Stimulated activated CD8-positive, alpha-beta memory T cell treated with anti-CD3 and anti-CD28 coated beads, Interleukin-7, amount 100 ng/mL, for 24 hours (primary cell): ENCODE measurements around the gene HDAC11.
"Not testable (repeated sequence)": the region's sequence is repeated elsewhere in the genome, so short reads cannot be mapped to it uniquely, and the experiment has no call there.

ENCODE experiments used
- DNase-seq: peaks from one replicate; pipeline ENCODE4 v3.0.0-alpha.2; 2020; ENCODE audit warnings: low read depth

Gene HDAC11, protein sequence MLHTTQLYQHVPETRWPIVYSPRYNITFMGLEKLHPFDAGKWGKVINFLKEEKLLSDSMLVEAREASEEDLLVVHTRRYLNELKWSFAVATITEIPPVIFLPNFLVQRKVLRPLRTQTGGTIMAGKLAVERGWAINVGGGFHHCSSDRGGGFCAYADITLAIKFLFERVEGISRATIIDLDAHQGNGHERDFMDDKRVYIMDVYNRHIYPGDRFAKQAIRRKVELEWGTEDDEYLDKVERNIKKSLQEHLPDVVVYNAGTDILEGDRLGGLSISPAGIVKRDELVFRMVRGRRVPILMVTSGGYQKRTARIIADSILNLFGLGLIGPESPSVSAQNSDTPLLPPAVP

DNA sequence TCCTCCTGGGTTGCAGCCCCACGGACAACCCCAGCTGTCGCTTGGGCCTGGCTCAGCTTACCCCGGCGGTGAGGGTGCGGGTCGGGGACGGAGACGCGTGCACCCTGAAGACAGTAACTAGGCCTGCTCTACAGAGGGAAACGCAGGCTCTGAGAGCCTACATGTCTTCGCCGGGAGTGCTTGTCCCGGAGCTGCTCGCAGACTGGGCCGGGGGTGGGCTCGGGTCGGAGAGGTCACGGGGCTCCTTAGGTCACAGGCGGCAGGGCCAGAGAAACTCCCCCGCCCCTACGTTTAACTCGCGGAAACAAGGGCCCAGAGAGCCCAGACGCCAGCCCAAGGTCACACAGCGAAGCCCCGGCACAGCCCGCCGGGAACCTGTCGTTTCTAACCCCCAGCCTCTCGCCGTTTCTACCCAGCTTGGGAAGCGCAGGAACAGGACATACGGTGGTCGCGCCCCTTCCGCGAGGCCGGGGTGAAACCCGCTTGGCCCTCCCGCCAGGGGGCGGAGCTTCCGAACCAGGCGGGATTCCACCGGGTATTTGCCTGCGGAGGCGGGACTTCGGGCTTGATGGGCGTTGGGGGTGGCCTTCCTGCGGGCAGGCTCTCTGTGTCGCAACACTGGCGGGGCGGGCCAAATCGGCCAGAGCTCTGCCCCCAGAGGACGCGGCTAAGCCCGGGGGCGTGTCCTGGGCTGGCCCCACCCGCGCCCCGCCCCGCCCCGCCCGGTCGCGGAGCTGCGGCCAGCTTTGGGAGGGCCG, at the start of gene HDAC11:
TSS of gene HDAC11 (plus strand) at position 725 of the 758 bp plus-strand sequence. CDS start 42 bp downstream, outside the sequence.
- DNase-seq: peak; percentile 95

DNA sequence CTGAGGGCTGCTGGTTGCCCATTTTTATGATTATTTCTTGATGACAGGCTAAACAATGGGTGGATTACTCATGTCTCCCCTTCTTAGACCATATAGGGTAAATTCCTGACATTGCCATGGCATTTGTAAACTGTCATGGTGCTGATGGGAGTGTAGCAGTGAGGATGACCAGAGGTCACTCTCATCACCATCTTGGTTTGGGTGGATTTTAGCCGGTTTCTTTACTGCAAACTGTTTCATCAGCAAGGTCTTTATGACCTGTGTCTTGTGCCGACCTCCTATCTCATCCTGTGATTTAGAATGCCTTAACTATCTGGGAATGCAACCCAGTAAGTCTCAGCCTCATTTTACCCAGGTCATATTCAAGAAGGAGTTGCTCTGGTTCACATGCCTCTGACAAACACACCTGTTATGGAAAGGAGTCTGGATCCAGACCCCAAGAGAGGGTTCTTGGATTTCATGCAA, 49.7 kb upstream of the HDAC11 start:
- not testable (repeated sequence) for DNase-seq

DNA sequence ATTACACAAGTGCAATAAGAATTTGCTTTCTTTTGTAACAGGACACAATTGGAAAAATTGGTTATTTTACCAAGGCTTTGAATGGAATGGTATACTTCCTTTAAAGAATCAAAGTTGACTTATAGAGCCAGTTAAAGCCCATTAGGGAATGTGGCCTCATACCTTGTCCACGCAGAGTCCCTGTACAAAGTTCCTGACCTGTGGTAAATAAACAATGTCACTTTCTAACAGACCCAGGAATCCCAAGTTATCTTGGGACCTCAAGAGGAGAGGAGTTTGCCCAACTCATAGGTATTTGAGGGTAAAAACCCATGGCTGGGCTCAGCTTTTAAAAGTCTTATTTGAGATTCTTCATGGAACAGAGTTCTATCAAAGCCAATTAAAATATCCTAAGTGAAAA, 48.0 kb upstream of the HDAC11 start:
- no peak for DNase-seq

DNA sequence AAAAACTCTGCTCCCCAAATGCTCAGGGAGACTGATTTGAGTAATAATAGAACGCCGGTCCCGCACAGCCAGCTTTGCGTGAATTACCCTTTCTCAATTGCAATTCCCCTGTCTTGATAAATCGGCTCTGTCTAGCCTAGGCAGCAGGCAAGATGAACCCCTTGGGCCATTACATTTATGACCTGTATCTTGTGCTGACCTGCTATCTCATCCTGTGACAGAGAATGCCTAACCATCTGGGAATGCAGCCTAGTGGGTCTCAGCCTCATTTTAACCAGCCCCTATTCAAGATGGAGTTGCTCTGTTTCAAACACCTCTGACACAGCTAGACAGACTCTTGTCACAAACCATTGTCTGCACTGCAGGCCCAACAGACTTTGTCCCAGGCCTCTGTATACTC, 46.2 kb upstream of the HDAC11 start:
- no peak for DNase-seq

DNA sequence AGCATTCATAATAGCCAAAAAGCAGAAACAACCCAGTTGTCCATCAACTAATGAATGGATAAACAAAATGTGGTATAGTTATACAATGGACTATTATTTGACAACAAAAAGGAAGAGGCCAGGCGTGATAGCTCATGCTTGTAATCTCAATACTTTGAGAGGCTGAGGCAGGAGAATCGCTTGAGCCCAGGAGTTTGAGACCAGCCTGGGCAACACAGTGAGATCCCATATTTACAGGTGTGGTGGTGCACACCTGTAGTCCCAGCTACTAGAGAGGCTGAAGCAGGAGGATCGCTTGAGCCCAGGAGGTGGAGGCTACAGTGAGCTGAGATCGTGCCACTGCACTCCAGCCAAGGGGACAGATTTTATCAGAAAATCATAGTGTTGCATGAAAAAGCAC, 43.9 kb upstream of the HDAC11 start:
- not testable (repeated sequence) for DNase-seq

DNA sequence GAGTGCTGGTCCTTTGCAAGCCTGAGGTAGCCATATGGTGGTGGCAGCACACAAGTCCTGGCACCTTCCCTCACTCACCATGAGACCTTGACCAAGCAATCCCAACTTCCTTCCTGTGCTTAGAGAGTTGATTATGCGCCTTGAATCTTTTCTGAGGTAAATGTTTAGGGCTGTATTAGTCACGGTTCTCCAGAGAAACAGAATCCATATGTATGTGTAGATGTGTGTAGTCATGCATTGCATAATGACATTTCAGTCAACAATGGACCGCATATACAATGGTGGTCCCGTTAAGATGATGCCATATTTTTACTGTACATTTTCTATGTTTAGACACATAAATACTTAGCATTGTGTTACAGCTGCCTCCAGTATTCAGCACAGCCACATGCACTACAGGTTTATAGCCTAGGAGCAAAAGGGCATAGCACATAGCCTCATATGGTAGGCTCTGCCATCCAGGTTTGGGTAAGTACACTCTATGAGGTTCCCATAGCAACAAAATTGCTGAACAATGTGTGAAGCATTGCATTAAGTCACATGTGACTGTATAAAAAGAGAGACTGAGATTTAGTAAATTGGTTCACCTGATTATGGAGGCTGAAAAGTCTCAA, 39.8 kb upstream of the HDAC11 start:
- no peak for DNase-seq

DNA sequence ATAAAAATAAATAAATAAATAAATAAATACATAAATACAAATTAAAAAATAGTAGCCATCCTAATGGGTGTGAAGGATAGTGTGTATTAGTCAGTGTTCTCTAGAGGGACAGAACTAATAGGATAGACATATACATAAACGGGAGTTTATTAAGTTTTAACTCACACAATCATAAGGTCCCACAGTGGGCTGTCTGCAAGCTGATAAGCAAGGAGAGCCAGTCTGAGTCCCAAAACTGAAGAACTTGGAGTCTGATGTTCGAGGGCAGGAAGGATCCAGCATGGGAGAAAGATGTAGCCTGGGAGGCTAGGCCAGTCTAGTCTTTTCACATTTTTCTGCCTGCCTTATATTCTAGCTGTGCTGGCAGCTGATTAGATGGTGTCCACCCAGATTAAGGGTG, 37.2 kb upstream of the HDAC11 start:
- DNase-seq: not testable (repeated sequence)

DNA sequence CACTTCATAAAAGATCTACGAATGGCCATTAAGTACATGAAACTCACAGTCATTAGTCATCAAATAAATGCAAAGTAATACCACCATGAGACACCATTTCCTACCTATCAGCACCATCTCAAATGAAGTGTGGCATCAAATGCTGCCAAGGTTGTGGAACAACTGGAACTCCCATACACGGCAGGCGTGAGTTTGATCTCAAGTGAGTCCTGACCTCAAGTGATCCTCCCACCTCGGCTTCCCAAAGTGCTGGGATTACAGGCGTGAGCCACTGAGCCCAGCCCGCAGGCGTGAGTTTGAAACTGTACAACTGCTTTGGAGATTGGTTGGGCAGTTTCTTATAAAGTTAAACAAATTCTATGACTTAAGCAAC, 28.8 kb upstream of the HDAC11 start:
- DNase-seq: peak; percentile 6

DNA sequence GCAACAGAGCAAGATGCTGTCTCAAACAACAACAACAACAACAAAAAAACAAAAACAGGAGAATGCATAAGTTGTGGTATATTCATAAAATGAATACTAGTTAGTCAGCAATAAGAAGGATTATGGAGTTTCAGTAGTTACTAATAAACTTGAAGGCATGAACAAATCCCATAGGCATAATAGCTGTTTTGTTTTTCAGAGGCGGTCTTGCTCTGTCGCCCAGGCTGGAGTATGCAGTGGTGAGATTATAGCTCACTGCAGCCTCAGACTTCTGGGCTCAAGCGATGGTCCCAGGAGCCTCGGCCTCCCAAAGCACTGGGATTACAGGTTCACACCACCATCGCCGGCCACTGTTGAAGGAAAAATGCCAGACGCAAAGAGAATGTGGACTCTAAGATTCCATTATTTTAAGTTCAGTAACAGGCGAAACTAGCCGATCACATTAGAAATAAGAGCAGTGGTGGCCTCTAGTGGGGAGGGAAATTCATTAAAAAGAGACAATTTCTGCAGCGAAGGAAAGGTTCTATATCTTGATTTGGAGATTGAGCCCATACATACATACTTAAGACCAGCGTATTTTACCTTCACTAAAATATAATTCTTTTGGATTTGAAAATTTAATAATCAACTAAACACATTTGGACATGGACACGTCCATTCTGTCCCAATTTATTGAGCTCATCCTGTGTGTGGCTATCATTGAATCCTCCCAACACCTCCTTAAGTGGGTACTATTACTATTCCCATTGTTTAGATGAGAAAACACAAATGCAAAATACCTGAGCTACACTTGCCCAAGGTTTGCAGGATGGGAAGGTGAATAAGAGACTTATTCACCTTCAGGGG, 27.4 kb upstream of the HDAC11 start:
- DNase-seq: no peak

DNA sequence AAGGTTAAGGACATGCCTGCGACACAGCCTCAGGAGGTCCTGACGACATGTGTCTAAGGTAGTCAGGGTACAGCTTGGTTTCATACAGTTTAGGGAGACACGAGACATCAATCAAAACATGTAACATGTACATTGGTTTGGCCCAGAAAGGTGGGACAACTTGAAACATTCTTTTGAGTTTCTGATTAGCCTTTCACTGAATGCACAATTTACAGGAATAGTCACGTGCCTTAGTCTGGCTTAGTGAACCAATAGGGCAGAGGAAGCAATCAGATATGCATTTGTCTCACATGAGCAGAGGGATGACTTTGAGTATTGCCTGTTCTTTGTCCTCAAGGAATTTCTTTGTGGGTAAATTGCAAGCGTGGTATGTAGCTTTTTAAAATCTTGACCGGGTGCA, 24.5 kb upstream of the HDAC11 start:
- no peak for DNase-seq

DNA sequence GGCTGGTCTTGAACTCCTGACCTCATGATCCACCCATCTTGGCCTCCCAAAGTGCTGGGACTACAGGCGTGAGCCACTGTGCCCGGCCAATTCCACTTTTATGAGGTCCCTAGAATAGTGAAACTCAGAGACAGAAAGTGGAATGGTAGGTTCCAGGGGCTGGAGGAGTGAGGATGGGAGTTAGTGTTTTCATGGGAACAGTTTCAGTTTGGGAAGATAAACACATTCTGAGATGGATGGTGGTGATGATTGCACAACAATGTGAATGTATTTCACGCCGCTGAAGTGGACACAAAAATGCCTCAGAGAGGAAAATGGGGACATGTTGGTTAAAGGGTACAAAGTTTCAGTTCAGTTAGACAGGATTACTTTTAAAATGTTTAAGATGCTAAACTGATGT, 22.5 kb upstream of the HDAC11 start:
- no peak for DNase-seq

DNA sequence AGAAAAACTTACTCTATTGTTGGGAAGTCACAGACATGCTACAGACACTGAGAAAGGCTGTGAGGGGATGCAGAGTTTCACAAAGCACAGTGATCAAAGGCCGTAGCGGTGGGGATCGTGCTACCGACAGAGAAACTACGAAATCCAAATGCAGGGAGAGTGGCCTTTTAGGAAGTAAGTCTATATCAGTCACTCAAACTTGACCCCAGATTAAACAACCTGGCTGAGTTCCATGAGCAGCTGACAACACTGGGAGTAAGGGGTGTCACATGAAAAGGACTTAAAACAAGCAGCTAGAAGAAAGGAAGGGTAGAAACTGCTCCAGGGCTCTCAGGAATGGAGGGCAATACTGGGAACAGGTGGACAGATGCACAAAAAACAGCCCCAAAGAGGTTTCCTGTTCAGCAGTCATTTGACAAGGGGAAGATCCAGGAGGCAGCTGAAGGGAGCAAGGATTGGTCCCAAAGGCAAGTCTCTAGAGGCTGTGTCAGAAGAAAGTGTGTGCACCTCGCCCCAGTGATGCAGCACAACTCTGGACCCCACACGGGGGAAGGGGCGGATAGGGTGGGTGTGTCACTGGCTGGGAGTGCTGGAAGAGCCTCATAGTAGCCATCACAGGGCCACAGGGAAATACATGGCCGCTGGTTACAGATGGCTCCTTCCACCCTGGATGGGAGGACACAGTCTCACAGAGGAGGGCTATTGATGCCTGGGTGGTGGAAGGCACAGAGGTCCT, 20.3 kb upstream of the HDAC11 start:
- DNase-seq: no peak

DNA sequence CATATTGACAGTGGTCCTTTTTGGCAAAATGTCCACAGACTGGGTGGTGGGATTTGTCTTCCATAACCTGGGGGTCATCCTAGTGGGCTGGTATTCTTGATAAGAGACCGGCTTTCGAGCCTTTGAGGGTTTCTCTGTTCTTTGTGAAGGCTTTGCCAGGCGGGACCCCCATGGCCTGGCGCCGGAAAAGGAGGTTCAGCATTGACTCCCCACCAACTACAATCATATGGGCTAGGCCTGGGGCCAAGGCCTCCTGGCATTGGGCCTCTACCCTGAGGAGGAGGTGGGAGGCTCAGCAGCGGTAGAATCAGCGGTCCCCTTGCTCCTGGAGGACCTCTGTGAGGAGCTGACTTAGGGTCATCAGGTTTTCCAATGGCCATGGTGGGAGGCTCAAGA, 19.8 kb upstream of the HDAC11 start:
- no peak for DNase-seq

DNA sequence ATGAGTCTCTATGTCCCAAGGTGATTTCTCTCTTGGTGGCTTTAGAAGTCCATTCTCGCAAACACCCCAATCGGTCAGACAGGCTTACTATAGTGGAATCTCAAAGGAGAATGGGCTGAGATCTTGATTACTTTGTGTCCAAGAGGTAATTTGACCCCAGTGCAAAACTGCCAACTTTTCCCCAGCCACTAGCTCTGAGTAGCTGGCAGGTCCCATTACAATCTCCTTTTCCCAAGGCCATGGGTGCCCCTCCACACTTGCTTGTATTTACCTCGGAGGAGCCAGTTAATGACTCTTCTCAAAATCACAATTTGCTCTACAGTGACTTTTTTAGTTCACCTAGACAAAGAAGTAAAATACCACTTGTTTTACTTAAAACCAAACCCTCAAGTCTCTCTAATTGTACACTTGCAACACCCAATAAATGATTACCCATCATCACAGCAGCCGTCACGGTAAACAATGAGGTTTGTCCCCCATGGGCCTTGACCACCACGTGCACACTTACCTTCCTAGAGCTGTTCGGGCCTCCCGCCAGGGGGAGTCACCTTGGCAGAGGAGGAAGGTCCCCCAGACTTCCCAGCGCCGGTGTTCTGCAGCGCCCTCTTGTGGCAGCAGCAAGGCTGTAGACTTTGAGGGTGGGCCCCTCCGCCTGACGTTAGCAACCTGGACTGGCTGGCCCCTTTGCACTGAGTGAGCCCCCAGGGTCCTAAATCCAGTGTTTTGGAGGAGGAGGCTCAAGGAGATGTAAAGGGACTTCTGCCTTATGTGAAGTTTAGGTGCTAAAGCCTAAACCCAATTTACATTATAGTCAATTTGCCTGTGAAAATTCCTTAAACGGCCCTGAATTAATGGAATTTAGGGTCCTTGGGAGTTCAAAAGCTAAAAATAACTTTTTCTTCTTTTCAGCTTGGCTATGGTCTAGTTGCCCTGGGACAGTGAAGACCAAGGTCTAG, 18.7 kb upstream of the HDAC11 start:
- peak; percentile 53 for DNase-seq

DNA sequence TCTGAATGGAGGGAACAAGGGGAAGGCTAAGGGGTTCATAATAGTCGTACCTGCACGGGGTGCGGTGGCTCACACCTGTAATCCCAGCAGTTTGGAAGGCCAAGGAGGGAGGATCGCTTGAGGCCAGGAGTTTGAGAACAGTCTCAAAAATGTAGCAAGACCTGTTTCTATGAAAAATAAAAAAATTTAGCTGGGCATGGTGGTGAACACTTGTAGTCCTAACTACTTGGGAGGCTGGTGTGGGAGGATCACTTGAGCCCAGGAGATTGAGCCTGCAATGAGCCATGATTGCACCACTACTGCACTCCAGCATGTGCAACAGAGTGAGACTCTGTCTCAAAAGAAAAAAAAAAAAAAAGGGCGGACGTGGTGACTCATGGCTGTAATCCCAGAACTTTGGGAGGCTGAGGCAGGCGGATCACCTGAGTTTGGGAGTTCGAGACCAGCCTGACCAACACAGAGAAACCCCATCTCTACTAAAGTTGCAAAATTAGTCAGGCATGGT, 17.9 kb upstream of the HDAC11 start:
- no peak for DNase-seq

DNA sequence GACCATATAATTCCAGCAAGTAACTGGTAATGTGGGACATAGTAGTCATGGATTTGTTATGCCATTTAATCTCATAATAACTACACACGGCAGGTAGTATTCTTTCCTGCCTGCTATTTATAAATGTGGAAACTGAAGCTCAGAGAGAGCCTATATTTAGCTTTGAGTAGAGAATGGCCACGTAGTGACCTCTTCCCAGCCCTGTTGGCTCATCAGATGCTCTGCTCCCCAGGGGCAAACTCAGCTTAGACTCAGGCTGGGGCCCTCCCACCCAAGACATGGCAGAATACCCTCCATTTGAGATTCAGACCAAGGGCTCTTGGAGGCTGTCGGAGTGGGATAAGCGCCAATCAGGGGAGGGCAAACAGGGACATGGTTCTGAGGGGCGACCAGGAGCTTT, 17.3 kb upstream of the HDAC11 start:
- no peak for DNase-seq

DNA sequence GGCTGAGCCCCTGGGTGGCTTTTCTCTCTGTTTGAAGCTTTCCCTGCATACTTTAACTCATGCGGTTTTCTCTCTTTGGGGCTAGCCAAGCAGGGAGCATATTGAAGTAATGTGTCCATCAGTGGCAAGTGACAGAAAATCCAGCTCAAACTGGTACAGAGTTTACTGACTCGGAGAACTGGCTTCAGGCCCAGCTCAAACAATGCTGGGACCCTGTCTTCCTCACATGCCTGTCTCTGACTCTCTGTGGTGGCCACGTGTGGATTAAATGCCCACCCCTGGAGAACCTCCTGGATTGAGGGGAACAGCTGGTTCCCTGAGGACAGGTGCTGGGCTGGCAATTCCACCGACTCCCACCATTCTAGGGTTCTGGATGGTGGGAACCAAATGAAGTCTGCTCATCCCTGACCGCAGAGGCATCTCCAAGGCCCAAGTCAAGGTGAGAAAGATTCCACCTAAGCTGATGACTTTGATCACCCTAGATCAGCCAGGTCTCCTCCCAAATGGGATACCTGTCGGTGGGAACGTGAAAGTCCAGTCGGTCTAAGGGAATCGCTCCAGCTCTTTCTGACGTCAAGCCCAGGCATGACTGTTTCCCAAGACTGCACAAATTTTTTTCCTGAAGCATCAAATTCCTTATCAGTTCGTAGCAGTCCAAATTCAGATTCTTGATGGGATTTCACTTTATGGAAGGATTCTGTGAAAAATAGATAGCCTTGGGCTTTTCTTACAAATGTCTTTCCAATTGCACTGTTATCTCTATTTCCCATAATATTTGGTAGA, 16.3 kb upstream of the HDAC11 start:
- no peak for DNase-seq

DNA sequence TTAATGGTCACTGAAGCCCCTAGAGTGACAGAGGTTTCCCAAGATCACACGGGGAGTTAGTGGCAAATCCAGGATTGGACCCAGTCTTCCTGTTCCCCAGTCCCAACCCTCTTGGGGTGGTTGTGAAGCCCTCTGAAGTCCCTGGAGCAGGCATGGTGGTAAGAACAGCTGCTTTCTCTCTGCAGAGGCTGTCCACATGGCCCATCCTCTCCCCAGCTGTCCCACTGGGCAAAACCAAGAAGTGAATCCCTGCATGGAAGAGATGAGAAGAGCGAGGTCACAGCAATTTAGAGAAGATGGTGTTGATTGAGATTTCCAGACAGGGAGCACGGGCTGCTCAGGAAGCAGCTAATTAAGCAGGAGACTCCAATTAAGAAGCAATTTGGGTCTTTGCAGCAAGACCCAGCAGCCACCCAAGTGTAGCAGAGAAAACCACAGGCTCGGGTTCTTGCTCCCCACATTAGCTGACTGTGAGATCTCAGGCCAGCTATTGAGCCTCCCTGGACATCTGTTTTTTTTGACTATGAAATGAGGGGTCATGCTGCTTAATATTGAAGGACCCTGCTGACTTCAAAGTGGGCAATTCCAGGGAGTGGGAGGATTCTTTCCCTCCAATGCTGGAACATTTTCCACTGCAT, 14.8 kb upstream of the HDAC11 start:
- no peak for DNase-seq

DNA sequence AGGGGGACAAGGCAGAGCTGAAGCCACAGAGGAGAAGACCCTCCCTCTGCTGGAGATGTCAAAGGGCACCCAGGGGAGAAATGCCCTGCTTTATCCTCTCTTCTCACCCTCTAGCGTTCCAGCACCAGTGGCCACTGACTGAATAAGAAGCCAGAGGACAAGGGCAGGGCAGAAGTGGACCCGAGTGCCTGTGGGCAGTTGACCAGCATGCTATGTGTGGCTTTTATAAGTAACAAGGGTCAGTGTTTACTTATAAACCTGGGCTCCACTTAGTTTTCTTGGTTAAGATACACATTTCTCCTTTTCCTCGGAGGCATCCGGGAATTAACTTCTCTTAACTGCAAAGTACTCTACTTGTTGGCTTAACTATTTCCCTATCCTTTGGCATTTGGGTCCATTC, 13.3 kb upstream of the HDAC11 start:
- DNase-seq: no peak
